ENCODE results near the gene ZXDA. TPM values are rescaled to one million over a fixed set of nuclear protein-coding genes. Genes with fewer than 3 reads are reported as not detected.
"Not testable (repeated sequence)": the region's sequence is repeated elsewhere in the genome, so short reads cannot be mapped to it uniquely, and the experiment has no call there.

Gene ZXDA
- polyA plus RNA-seq, 4 donors = 0.45 to 4.3 (median 0.81) TPM

GRCh38 chrX:57925806-57926205 is 15.5 kb upstream of the ZXDA start:
- Histone ChIP-seq H3K27ac (ENCODE audit: low read depth in 1 of 3, low read length in 2 of 3) (no peak overlapping the region), H3K36me3 (ENCODE audit: control insufficient read depth in 3 of 3, insufficient read depth in 2 of 3, low read depth in 1 of 3, low read length in 3 of 3) (no peaks in the 10 kb centered on the region), H3K9me3 (ENCODE audit: control insufficient read depth in 2 of 2, insufficient read depth in 1 of 2, low read depth in 1 of 2, low read length in 1 of 2) (no peaks in the 10 kb centered on the region), H3K4me3 (ENCODE audit: low read depth in 1 of 3, low read length in 3 of 3) (no peak overlapping the region), H3K27me3 (ENCODE audit: control insufficient read depth in 3 of 3, insufficient read depth in 3 of 3, low read length in 3 of 3) (no peaks in the 10 kb centered on the region), H3K4me1 (ENCODE audit: control insufficient read depth in 3 of 3, insufficient read depth in 2 of 3, low read depth in 1 of 3, low read length in 2 of 3) (no peaks in the 10 kb centered on the region)
- no peak for FAIRE-seq
- DNase-seq = no peak
- 36 to 66% (median 52%) methylated on average over 2 of the region's 2 CpGs for WGBS, 3 donors

- no peaks in the 10 kb centered on the region for H3K27me3 ChIP-seq (ENCODE audit: control insufficient read depth in 3 of 3, insufficient read depth in 3 of 3, low read length in 3 of 3)
- WGBS, 3 donors = 16 to 42% (median 31%) methylated on average over 19 of the region's 19 CpGs
- H3K4me1 ChIP-seq (ENCODE audit: control insufficient read depth in 3 of 3, insufficient read depth in 2 of 3, low read depth in 1 of 3, low read length in 2 of 3) = no peaks in the 10 kb centered on the region
- no peaks in the 10 kb centered on the region for H3K36me3 ChIP-seq (ENCODE audit: control insufficient read depth in 3 of 3, insufficient read depth in 2 of 3, low read depth in 1 of 3, low read length in 3 of 3)
- DNase-seq = peak; percentile 20 to 45
- no peaks in the 10 kb centered on the region for H3K9me3 ChIP-seq (ENCODE audit: control insufficient read depth in 2 of 2, insufficient read depth in 1 of 2, low read depth in 1 of 2, low read length in 1 of 2)
- no peak overlapping the region for H3K4me3 ChIP-seq (ENCODE audit: low read depth in 1 of 3, low read length in 3 of 3)
- H3K27ac ChIP-seq (ENCODE audit: low read depth in 1 of 3, low read length in 2 of 3) = no peak overlapping the region
- FAIRE-seq = no peak
Observed at GRCh38 chrX:57918750-57919436, 8.6 kb upstream of the ZXDA start.

- Histone ChIP-seq H3K9me3 (ENCODE audit: control insufficient read depth in 2 of 2, insufficient read depth in 1 of 2, low read depth in 1 of 2, low read length in 1 of 2) (no peaks in the 10 kb centered on the region), H3K27ac (ENCODE audit: low read depth in 1 of 3, low read length in 2 of 3) (no peak overlapping the region), H3K4me3 (ENCODE audit: low read depth in 1 of 3, low read length in 3 of 3) (no peak overlapping the region), H3K36me3 (ENCODE audit: control insufficient read depth in 3 of 3, insufficient read depth in 2 of 3, low read depth in 1 of 3, low read length in 3 of 3) (no peaks in the 10 kb centered on the region), H3K27me3 (ENCODE audit: control insufficient read depth in 3 of 3, insufficient read depth in 3 of 3, low read length in 3 of 3) (no peaks in the 10 kb centered on the region), H3K4me1 (ENCODE audit: control insufficient read depth in 3 of 3, insufficient read depth in 2 of 3, low read depth in 1 of 3, low read length in 2 of 3) (peaks cover 0 to 3% (median 0%) of the 10 kb centered on the region in 3 donors)
- FAIRE-seq (no peak), DNase-seq (no peak)
- WGBS, 3 donors = 74 to 80% (median 78%) methylated on average over 5 of the region's 5 CpGs
Observed at GRCh38 chrX:57915680-57916079, 5.4 kb upstream of the ZXDA start.

DNA sequence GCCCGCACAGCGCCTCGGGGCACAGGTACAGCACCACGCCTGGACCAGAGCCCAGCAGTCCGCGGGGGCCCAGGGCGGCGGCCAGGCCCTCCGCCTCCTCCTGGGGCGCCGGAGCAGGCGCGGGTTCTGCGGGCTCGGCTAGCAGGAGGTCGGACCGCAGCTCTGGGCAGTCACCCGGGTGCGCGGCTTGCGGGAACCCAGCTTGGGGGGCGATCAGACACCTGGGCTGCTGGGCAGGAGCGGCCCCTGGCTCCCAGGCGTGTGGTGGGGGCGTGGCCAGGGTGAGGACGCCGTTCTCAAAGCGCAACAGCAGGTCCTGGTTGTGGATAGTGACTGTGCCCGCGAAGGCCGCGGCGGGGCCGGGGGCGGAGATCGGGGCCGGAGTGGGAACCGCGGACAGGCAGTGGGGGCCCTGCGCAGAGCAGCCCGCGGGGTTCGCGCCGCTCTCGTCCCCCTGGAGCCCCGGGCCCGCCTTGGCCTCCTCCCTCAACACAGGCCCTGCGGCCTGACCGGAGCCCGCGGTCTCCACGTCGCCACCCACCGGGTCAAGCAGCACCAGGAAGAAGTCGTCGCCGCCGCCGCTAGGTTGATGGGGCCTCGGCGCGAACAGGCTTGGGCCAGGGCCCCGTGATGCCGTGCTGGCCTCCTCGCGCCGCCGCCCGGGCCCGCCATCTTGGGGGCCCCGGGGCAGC is 517 bp downstream of the ZXDA start:
- H3K9me3 ChIP-seq (ENCODE audit: control insufficient read depth in 2 of 2, insufficient read depth in 1 of 2, low read depth in 1 of 2, low read length in 1 of 2); H3K36me3 ChIP-seq (ENCODE audit: control insufficient read depth in 3 of 3, insufficient read depth in 2 of 3, low read depth in 1 of 3, low read length in 3 of 3); FAIRE-seq; H3K27me3 ChIP-seq (ENCODE audit: control insufficient read depth in 3 of 3, insufficient read depth in 3 of 3, low read length in 3 of 3); H3K4me1 ChIP-seq (ENCODE audit: control insufficient read depth in 3 of 3, insufficient read depth in 2 of 3, low read depth in 1 of 3, low read length in 2 of 3): not testable (repeated sequence)
- H3K4me3 ChIP-seq (ENCODE audit: low read depth in 1 of 3, low read length in 3 of 3) = peak overlapping the region; percentile 15 to 46 (median 29)
- DNase-seq = peak; percentile 24 to 68
- peak overlapping the region; percentile 66 to 90 (median 75) for H3K27ac ChIP-seq (ENCODE audit: low read depth in 1 of 3, low read length in 2 of 3)
- WGBS, 3 donors = 4 to 55% (median 15%) methylated on average over 13 to 62 of the region's 72 CpGs

GRCh38 chrX:57908972-57909594 is 1.2 kb downstream of the ZXDA start:
- not testable (repeated sequence) for H3K9me3 ChIP-seq (ENCODE audit: control insufficient read depth in 2 of 2, insufficient read depth in 1 of 2, low read depth in 1 of 2, low read length in 1 of 2); FAIRE-seq; DNase-seq; H3K4me1 ChIP-seq (ENCODE audit: control insufficient read depth in 3 of 3, insufficient read depth in 2 of 3, low read depth in 1 of 3, low read length in 2 of 3); H3K36me3 ChIP-seq (ENCODE audit: control insufficient read depth in 3 of 3, insufficient read depth in 2 of 3, low read depth in 1 of 3, low read length in 3 of 3); H3K27me3 ChIP-seq (ENCODE audit: control insufficient read depth in 3 of 3, insufficient read depth in 3 of 3, low read length in 3 of 3)
- Histone ChIP-seq H3K4me3 (ENCODE audit: low read depth in 1 of 3, low read length in 3 of 3) (peak overlapping the region; percentile 15 to 46 (median 29)), H3K27ac (ENCODE audit: low read depth in 1 of 3, low read length in 2 of 3) (peak overlapping the region; percentile 34 to 90 (median 66))
- 53 to 68% (median 64%) methylated on average over 22 to 28 of the region's 28 CpGs for WGBS, 3 donors

- H3K27ac ChIP-seq (ENCODE audit: low read depth in 1 of 3, low read length in 2 of 3) = no peak overlapping the region
- no peak overlapping the region for H3K4me3 ChIP-seq (ENCODE audit: low read depth in 1 of 3, low read length in 3 of 3)
- FAIRE-seq = no peak
- no peaks in the 10 kb centered on the region for H3K27me3 ChIP-seq (ENCODE audit: control insufficient read depth in 3 of 3, insufficient read depth in 3 of 3, low read length in 3 of 3)
- no peaks in the 10 kb centered on the region for H3K36me3 ChIP-seq (ENCODE audit: control insufficient read depth in 3 of 3, insufficient read depth in 2 of 3, low read depth in 1 of 3, low read length in 3 of 3)
- no peak for DNase-seq
- peaks cover 0 to 4% (median 0%) of the 10 kb centered on the region in 3 donors for H3K4me1 ChIP-seq (ENCODE audit: control insufficient read depth in 3 of 3, insufficient read depth in 2 of 3, low read depth in 1 of 3, low read length in 2 of 3)
- no peaks in the 10 kb centered on the region for H3K9me3 ChIP-seq (ENCODE audit: control insufficient read depth in 2 of 2, insufficient read depth in 1 of 2, low read depth in 1 of 2, low read length in 1 of 2)
- 35 to 88% (median 69%) methylated on average over 1 of the region's 1 CpG for WGBS, 3 donors
Observed at GRCh38 chrX:57906790-57907189, 3.5 kb downstream of the ZXDA start.

DNA sequence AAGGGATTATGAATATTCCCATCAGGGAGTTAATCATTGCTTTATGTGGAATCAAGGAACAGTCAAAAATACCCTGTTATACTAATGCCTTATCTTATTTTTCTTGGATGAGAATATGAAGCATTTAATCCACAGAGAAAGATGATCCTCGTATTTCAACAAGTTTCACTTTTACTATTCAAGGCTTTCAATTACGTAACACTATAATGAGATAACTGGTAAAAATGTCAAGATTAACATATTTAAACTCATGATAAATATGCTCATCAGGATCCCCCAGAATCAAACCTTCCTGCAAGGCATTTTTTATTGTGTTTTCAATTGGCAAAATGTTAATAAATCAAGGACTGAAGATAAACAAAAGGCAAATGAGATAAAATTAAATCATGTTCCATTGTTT is 5.1 kb downstream of the ZXDA start:
- no peaks in the 10 kb centered on the region for H3K4me1 ChIP-seq (ENCODE audit: control insufficient read depth in 3 of 3, insufficient read depth in 2 of 3, low read depth in 1 of 3, low read length in 2 of 3)
- no peaks in the 10 kb centered on the region for H3K27me3 ChIP-seq (ENCODE audit: control insufficient read depth in 3 of 3, insufficient read depth in 3 of 3, low read length in 3 of 3)
- no peaks in the 10 kb centered on the region for H3K9me3 ChIP-seq (ENCODE audit: control insufficient read depth in 2 of 2, insufficient read depth in 1 of 2, low read depth in 1 of 2, low read length in 1 of 2)
- 26 to 28% (median 27%) methylated on average over 2 of the region's 2 CpGs for WGBS, 3 donors
- no peaks in the 10 kb centered on the region for H3K36me3 ChIP-seq (ENCODE audit: control insufficient read depth in 3 of 3, insufficient read depth in 2 of 3, low read depth in 1 of 3, low read length in 3 of 3)
- no peak for FAIRE-seq
- H3K4me3 ChIP-seq (ENCODE audit: low read depth in 1 of 3, low read length in 3 of 3) = no peak overlapping the region
- H3K27ac ChIP-seq (ENCODE audit: low read depth in 1 of 3, low read length in 2 of 3) = no peak overlapping the region
- DNase-seq = no peak

DNA sequence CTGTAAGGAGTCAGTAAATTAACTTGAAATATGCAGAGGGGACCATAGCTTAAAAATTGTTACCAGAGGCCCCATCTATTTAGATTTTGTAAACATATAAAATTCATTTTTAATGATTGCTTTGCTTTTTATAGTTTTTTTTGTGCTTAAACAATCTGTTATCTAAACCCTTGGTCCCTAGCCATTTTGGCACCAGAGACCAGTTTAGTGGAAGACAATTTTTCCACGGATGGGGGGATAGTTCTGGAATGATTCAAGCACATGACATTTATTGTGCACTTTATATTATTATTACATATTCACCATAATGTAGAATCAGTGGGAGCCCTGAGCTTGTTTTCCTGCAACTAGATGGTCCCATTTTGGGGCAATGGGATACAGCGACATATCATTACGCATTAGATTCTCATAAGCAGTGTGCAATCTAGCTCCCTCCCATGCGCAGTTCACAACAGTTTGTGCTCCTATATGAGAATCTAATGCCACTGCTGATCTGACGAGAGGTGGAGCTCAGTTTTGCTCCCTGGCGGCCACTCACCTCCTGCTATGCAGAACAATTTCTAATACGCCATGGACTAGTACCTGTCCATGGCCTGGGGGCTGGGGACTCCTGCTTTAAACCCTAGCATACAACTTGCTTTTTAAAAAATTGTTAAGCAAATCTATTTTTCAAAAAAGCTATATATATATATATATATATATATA is 5.9 kb downstream of the ZXDA start:
- DNase-seq = no peak
- Histone ChIP-seq H3K27me3 (ENCODE audit: control insufficient read depth in 3 of 3, insufficient read depth in 3 of 3, low read length in 3 of 3) (no peaks in the 10 kb centered on the region), H3K9me3 (ENCODE audit: control insufficient read depth in 2 of 2, insufficient read depth in 1 of 2, low read depth in 1 of 2, low read length in 1 of 2) (no peaks in the 10 kb centered on the region), H3K4me1 (ENCODE audit: control insufficient read depth in 3 of 3, insufficient read depth in 2 of 3, low read depth in 1 of 3, low read length in 2 of 3) (no peaks in the 10 kb centered on the region), H3K27ac (ENCODE audit: low read depth in 1 of 3, low read length in 2 of 3) (no peak overlapping the region), H3K4me3 (ENCODE audit: low read depth in 1 of 3, low read length in 3 of 3) (no peak overlapping the region), H3K36me3 (ENCODE audit: control insufficient read depth in 3 of 3, insufficient read depth in 2 of 3, low read depth in 1 of 3, low read length in 3 of 3) (no peaks in the 10 kb centered on the region)
- FAIRE-seq = no peak
- 81 to 90% (median 90%) methylated on average over 7 of the region's 7 CpGs for WGBS, 3 donors

All from small intestine (tissue), 7 donors.